ENCODE data around the gene HPS6.

HPS6 gene

GRCh38 chr10:102096449-102096848, 31.3 kb downstream of the HPS6 start:
- ATAC-seq: no peak
- TF ChIP-seq ZNF8 (CRISPR knock-in tag; IDR thresholded peaks at IDR 0.05) (no peak), ESRRG (CRISPR knock-in tag; IDR thresholded peaks at IDR 0.05) (no peak)

GRCh38 chr10:102101152-102101551, 36.0 kb downstream of the HPS6 start:
- ATAC-seq: peak; percentile 30; the same call in 2 of the 3 replicates
- TF ChIP-seq SNAI2 (CRISPR knock-in tag; IDR thresholded peaks at IDR 0.05) (no peak), ZNF8 (CRISPR knock-in tag; IDR thresholded peaks at IDR 0.05) (no peak), ZFP30 (CRISPR knock-in tag; IDR thresholded peaks at IDR 0.05) (no peak), TOX (CRISPR knock-in tag; IDR thresholded peaks at IDR 0.05; ENCODE audit: borderline replicate concordance) (no peak), ZFP3 (CRISPR knock-in tag; IDR thresholded peaks at IDR 0.05) (no peak), ZNF70 (CRISPR knock-in tag; IDR thresholded peaks at IDR 0.05) (no peak), PPARA (CRISPR knock-in tag; IDR thresholded peaks at IDR 0.05; ENCODE audit: borderline replicate concordance) (no peak), CREB5 (CRISPR knock-in tag; IDR thresholded peaks at IDR 0.05; ENCODE audit: low read depth) (no peak), BACH2 (CRISPR knock-in tag; IDR thresholded peaks at IDR 0.05; ENCODE audit: borderline replicate concordance) (no peak)
- TF ChIP-seq, protein P1, sequence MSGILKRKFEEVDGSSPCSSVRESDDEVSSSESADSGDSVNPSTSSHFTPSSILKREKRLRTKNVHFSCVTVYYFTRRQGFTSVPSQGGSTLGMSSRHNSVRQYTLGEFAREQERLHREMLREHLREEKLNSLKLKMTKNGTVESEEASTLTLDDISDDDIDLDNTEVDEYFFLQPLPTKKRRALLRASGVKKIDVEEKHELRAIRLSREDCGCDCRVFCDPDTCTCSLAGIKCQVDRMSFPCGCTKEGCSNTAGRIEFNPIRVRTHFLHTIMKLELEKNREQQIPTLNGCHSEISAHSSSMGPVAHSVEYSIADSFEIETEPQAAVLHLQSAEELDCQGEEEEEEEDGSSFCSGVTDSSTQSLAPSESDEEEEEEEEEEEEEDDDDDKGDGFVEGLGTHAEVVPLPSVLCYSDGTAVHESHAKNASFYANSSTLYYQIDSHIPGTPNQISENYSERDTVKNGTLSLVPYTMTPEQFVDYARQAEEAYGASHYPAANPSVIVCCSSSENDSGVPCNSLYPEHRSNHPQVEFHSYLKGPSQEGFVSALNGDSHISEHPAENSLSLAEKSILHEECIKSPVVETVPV (CRISPR knock-in tag; IDR thresholded peaks at IDR 0.05): no peak
- TF ChIP-seq, protein P2, sequence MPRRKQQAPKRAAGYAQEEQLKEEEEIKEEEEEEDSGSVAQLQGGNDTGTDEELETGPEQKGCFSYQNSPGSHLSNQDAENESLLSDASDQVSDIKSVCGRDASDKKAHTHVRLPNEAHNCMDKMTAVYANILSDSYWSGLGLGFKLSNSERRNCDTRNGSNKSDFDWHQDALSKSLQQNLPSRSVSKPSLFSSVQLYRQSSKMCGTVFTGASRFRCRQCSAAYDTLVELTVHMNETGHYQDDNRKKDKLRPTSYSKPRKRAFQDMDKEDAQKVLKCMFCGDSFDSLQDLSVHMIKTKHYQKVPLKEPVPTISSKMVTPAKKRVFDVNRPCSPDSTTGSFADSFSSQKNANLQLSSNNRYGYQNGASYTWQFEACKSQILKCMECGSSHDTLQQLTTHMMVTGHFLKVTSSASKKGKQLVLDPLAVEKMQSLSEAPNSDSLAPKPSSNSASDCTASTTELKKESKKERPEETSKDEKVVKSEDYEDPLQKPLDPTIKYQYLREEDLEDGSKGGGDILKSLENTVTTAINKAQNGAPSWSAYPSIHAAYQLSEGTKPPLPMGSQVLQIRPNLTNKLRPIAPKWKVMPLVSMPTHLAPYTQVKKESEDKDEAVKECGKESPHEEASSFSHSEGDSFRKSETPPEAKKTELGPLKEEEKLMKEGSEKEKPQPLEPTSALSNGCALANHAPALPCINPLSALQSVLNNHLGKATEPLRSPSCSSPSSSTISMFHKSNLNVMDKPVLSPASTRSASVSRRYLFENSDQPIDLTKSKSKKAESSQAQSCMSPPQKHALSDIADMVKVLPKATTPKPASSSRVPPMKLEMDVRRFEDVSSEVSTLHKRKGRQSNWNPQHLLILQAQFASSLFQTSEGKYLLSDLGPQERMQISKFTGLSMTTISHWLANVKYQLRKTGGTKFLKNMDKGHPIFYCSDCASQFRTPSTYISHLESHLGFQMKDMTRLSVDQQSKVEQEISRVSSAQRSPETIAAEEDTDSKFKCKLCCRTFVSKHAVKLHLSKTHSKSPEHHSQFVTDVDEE (CRISPR knock-in tag; IDR thresholded peaks at IDR 0.05): no peak

DNA sequence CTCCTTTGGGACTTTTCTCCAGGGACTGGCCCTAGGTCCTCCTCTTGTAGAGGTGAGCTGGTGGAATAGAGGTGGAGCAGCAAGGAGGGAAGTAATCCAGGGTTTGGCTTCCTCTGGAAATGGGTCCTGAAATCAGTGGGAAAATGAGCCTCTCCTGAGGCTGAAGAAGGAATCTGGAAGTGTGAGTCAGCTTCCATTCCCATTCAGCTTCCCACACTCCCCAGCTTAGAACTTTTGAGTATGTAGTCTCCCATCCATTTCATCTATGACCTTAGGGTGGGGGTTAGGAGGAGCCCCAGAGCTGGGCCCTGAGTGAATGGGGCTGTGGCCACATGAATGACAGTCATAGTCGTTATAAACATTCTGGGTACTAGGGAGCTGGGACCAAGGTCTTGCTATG, 37.3 kb downstream of the HPS6 start:
- ATAC-seq: no peak
- no peak for TF ChIP-seq ZFP3 (CRISPR knock-in tag; IDR thresholded peaks at IDR 0.05)
- TF ChIP-seq, protein P1 (CRISPR knock-in tag; IDR thresholded peaks at IDR 0.05): no peak
- TF ChIP-seq BACH2 (CRISPR knock-in tag; IDR thresholded peaks at IDR 0.05; ENCODE audit: borderline replicate concordance): no peak
- no peak for TF ChIP-seq PPARA (CRISPR knock-in tag; IDR thresholded peaks at IDR 0.05; ENCODE audit: borderline replicate concordance)
- no peak for TF ChIP-seq CREB5 (CRISPR knock-in tag; IDR thresholded peaks at IDR 0.05; ENCODE audit: low read depth)
- TF ChIP-seq ESRRG (CRISPR knock-in tag; IDR thresholded peaks at IDR 0.05): no peak
- TF ChIP-seq RARB (CRISPR knock-in tag; IDR thresholded peaks at IDR 0.05): no peak

DNA sequence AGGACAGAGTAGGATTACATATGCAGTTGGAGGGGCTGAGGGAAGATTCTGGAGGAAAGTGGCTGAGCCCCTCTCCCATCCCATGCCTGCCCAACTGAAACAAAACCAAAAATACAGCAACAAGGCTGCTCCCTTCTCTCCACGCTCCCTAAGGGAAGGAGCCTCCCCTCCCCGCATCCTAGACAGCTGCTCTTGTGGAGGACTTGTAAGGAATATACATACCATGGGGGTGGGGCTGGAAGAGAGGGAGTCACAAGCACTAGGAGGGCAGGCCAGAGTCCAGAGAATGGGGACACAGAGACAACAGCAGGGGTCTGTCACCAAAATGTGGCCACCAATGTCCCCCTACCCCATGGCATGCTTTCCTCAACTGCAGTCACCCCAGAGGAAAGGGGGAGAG, 41.8 kb downstream of the HPS6 start:
- ATAC-seq: no peak
- TF ChIP-seq TCF4 (CRISPR knock-in tag; IDR thresholded peaks at IDR 0.05; ENCODE audit: borderline replicate concordance) (no peak), ZFP3 (CRISPR knock-in tag; IDR thresholded peaks at IDR 0.05) (no peak), TOX (CRISPR knock-in tag; IDR thresholded peaks at IDR 0.05; ENCODE audit: borderline replicate concordance) (no peak), OSR1 (CRISPR knock-in tag; IDR thresholded peaks at IDR 0.05) (no peak), ARNTL (CRISPR knock-in tag; IDR thresholded peaks at IDR 0.05; ENCODE audit: borderline replicate concordance, low read depth) (no peak), ZNF8 (CRISPR knock-in tag; IDR thresholded peaks at IDR 0.05) (no peak), ESRRG (CRISPR knock-in tag; IDR thresholded peaks at IDR 0.05) (no peak), ZFP30 (CRISPR knock-in tag; IDR thresholded peaks at IDR 0.05) (no peak), PATZ1 (CRISPR knock-in tag; IDR thresholded peaks at IDR 0.05; ENCODE audit: borderline replicate concordance) (no peak), ZNF70 (CRISPR knock-in tag; IDR thresholded peaks at IDR 0.05) (no peak)
- TF ChIP-seq, protein P1 (CRISPR knock-in tag; IDR thresholded peaks at IDR 0.05): no peak

All from SK-N-SH treated with all-trans-retinoic acid at 6 μM for 48 hours (cell line).